Measurements from ENCODE around the gene PDXDC1. TPM values are rescaled to one million over a fixed set of nuclear protein-coding genes. Genes with fewer than 3 reads are reported as not detected.
"Not testable (repeated sequence)": the region's sequence is repeated elsewhere in the genome, so short reads cannot be mapped to it uniquely, and the experiment has no call there.

The PDXDC1 gene
- total RNA-seq, 1 donor from 2014 or later, result 54.5 TPM

DNA sequence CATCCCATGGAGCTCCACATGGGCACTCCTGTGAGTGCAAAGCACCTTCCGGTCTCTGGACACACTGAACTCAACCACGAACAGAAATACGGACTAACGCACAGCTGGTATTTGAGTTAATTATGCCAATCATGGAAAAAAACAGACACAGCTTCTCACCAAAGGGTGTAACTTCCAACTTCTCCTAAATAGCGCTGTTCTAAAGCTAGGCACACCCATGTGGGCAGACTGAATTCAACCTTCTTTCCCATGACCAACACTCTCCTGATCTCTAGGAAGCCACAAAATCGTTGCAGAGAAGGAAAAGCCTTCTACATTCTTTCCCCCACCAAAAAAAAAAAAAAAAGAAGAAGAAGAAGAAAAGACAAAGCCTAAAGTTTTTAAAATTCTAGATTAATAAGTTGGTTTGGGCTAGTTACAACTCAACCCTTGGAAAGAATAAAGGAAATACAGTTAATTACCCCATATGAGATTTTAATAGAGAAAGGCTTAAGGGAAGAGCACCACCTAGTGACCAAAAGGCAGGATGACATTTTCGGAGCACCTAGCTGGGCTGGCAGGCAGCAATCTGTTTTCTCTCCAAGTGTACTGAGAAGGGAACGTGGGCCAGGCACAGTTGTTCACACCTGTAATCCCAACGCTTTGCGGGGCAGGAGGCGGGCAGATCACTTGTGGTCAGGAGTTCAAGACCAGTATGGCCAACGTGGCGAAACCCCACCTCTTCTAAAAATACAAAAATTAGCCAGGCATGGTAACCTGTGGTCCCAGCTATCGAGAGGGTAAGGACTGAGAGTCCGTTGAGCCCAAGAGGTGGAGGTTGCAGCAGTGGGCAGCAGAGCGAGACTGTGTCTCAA lies 97.3 kb downstream of the PDXDC1 start:
- ATAC-seq, result peak; percentile 74

DNA sequence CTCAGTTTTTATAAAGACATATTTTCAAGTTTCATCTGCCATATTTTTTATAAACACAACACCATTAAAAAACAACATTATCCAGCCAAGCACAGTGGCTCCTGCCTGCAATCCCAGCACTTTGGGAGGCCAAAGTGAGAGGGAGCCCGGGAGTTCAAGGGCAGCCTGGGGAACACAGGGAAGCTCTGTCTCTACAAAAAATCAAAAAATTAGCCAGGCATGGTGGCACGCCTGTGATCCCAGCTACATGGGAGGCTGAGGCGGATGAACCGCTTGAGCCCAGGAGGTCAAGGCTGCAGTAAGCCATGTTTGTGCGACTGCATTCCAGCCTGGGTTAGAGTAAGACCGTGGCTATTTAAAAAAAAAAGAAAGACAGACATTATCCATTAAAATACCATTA lies 98.3 kb downstream of the PDXDC1 start:
- no peak for ATAC-seq

DNA sequence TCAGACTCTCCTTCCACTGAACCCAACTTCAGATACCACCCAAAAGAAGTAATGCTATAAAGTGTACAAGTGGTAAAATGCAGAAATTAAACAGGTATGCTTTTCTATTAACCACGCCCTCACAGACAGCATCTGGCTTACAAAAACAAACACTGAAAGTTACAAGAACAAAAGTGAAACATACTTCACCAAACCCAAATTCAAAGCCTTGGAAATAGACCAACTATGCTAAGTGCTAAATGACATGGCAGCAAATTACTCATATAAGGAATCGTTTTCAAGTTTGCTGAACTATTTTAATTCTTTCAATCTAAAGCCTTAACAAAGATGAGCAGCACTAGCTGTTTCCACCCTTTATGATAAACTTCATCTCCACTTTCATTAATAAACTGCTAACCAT lies 101.3 kb downstream of the PDXDC1 start:
- not testable (repeated sequence) for ATAC-seq

DNA sequence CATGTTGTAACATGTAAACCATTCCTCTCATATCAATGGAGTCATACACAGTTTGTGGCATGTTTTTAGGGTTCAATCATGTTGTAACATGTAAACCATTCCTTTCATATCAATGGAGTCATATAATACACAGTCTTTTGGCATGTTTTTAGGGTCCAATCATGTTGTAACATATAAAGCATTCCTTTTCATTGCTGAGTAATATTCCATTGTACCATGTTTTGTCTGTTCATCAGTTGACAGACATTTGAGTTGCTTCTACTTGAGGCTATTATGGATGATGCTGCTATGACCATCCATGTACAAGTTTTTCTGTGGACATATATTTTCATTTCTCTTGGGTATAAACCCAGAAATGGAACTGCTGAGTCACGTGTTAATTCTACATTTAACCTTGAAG lies 106.1 kb downstream of the PDXDC1 start:
- not testable (repeated sequence) for ATAC-seq

DNA sequence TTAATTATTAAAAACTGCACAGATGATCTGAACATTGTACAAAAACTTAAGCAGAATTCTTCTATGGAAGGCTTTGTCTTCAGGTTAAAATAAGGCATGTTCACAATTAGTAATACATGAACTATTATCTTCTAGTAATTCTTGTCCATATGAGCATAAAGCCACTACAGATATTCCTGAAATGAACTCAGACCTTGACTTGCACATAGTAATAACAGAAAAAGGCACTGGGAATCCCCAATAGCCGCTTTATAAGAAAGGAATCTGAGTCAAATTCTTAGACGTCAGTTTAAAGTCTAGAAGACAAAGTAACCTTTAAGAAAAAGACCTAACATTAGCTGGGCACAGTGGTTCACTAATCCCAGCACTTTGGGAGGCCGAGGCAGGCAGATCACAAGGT lies 108.0 kb downstream of the PDXDC1 start:
- not testable (repeated sequence) for ATAC-seq

DNA sequence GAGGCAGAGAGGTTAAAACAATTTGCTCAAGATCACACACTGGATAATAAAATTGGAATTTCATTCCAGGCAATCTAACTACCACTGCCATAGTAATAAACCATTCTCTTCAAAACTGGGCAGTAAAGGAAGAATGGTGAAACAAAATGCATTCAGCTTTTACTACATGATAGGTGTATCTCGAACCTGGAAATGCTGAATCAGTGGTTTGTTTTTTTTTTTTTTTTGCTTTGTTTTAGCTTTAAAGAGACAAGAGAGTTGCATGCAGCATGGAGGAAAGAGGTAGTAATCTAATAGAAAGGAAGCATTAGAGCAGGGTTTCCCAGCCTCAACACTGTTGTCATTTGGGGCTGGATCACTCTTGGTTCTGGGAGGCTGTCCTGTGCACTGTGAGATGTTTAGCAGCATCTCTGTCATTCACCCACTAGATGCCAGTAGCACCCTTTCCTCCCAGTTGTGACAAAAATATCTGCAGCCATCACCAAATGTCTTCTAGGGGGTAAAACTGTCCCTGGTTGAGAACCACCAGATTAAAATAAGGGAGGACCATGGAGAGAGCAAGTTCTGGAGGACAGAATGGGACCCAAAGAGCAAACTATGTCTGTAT lies 115.9 kb downstream of the PDXDC1 start:
- not testable (repeated sequence) for ATAC-seq

DNA sequence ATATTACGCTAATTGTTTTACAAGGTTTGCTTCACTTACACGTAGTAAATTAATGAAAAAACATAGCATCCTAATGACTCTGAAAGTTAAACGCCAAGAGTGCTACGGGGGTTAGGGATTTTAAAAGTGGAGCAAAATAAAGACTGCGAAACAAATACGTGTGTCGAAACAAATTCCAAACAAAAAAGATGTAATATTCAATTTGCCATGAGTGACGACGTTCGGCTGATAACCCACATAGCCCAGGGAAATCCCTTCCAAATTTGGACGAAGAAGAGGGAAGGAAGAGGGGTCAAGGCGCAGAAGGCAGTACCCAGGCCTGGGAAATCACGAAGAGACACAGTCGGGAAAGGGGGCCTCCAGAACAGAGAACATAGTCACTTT lies 118.7 kb downstream of the PDXDC1 start:
- ATAC-seq, result not testable (repeated sequence)

DNA sequence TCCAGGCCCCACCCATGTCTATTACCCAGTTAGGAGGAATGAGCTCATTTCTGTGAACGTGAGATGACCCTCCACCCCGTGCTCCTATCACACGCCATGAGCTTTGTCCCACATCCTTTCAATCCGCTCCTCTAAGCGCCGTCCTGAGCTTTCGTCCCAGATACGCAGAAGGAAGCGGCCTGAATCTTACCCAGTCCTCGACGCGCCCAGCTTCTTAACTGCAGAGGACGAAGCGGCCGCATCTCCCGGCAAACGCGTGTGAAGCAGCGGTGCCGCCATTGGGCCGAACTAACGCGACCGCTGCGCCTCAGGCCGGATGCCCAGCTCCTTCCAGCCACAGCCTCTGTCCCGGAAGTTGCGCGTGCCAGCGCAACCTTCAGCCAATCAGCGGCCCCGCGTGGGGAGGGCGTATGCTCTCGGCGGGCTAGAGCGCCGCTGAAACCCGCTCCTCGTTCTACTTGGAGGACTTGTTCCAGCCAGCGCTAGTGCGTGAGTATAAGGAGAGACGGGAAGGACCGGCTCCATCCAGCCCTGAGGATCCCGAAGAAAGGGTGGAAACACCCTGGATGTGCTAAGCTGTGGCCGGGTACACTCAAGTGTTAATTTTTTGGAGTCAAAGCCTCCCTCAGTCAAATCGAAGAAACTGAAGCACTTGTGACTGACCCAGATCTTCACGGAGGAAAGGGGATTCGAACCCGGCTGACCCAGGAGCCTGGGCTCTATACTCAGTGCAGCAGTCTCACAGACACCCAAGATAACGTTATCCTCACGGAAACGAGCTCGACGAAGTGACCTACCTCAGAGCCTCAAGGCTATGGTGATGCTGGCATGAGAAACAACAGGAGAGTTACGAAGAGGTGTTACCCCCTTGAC lies 119.4 kb downstream of the PDXDC1 start, which contains the start of gene RRN3:
TSS of gene RRN3 (minus strand) at position 318 of the 873 bp plus-strand sequence. CDS start at position 279, 39 bp downstream.
- ATAC-seq, result peak; percentile 100

DNA sequence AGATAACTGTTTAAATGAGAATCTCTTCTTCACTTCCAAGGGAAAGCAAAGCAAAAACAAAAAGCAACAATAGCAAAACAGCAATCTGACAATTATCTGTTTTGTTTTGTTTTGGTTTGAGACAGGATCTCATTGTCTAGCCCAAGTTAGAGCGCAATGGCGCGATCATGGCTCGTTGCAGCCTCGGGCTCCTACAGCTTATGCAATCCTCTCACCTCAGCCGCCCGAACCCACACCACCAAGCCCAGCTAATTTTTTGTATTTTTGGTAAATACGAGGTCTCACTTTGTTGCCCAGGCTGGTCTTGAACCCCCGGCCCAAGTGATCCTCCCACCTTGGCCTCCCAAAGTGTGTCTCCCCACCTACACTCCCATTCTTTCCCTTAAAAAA lies 121.8 kb downstream of the PDXDC1 start:
- ATAC-seq, result not testable (repeated sequence)

DNA sequence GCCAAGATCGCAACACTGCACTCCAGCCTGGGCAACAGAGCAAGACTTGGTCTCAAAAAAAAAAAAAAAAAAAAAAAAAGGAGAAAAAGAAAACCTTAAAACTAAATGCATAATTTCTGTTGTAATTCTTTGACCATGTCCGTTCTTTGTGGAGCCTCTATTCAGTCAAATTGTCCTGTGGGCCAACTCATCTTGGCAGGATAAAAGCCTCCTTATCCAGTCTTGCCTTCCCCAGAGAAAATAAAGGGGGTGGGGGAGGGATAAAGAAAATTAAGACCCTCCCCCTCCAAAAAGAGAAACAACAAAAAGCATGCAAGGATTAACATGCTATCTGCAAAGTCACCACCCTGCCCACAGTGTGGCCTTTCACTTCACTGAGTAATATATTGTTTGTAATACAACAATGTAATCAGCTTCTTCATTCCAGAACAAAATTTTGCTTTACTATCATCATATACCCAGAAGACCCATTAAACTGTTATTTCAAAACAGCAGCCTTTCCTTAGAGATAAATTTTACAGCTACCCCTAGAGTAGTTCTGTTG lies 124.6 kb downstream of the PDXDC1 start:
- not testable (repeated sequence) for ATAC-seq

DNA sequence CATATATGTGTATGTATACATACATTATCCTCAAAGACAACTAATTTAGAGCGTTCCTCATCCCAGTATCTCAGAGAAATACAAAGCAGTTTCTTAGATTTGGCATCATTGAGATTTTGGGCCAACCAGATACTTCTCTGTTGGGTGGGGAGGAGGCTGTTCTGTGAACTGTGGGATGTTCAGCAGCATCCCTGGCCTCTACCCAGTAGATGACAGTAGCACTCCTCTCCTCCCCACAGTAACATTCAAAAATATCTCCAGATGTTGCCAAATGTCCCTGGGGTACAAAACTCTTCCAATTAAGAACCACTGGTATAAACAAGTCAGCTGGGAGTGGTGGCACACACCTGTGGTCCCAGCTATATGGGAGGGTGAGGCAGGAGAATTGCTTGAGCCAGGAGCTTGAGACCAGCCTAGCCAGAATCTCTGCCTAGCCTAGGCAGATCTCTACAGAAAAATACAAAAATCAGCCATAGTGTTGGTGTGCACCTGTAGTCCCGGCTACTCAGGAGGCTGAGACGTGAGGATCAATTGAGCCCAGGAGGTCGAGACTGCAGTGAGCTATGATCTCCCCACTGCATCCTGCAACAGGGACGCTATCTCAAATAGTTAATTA lies 125.7 kb downstream of the PDXDC1 start:
- not testable (repeated sequence) for ATAC-seq

DNA sequence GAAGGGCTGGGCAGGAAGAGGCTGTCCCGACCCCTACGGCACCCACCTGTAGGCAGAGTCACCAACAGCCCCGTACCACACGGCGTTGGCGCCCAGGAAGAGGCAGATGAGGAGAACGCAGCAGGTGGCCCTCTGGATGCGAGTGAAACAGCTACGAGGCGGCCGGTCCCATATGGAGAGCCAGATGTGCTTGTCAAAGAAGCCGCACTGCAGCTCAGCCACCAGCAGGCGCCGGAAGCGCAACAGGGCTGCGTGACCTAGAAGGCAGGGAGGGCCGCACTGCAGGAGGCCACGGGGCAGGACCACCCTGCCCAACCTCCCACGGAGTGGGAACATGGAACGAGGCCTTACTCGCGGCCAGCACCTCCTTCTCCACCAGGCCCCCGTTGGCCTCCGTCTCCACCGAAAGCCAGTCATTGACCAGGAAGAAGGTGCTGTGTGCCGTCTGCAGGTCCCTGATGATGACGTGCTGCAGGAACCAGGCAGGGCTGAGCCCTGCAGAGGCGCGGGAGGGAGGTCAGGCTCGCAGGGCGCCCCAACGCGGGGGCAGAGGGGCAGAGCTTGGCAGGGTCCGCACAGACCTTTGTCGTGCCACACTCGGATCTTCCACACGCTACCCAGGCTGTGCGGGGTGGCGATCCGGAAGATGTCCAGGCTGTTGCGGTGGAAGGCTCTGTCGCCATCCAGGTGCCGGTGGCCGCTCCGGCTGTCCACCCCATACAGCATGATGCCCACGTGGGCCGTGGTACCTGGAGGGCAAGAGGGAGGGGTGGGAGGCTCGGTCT lies 153.0 kb downstream of the PDXDC1 start:
- ATAC-seq, result not testable (repeated sequence)

DNA sequence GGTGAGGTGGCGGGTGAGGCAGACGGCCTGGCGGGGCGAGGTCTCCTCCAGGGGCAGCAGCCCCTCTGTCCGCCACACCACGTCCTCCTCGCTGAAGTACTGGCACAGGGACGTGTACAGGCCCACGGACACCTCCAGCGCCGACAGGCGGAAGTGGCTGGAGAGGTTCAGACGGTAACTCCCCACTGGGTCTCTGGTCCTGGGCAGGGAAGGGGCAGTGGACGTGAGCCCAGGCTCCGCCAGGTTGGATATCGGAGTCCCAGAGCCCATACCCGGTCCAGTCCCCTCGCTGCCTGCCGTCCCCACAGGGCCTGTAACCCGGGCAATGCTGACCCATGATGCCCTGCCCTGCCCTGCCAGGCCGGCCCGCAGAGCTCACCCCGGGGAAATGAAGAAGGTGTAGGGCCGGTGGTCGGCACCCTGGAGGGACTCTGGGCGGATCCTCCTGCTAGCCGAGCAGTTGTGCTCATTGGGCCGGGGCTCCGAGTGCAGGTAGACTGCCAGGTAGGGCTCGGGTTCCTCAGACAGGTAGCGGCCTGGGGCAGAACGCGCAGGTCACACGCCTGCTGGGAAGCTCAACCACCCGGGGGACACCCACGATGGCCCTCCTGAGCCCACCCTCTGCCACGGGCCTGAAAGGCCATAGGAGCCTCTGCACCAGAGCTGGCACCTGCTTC lies 155.6 kb downstream of the PDXDC1 start:
- ATAC-seq, result not testable (repeated sequence)

DNA sequence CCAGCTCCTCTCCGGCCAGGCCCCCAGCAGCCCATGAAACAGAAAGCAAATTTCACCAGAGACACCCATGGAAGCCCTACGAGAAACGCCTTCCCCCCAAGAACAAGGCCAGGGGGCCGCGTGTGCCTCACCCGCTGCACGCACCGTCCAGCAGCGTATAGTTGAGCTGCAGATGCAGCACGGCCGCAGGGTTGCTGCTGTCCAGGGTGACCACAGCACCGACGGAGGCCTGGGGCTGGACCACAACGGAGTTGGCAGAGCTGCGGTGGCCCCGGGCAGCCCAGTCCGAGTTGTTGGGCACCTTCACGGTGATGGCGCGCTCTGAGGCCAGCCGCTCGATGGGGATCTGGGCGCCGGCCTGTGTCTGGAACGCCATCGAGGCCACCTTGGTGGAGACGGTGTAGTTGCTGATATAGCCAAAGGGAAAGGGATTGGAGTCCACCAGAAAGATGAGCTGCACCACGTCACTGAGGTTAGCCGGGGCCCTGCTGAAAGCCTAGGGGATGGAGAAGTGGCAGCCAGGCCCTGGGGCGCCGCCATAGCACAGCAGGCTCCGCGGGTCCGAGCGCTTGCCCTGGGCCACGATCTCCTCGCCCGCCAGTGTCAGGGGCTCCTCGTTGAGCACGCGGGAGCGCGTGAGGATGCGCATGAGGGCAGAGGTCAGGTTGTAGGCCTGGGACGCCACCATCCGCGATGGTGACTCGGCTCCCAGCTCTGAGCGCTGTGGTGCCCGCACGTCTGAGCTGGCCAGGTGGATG lies 156.3 kb downstream of the PDXDC1 start:
- not testable (repeated sequence) for ATAC-seq

DNA sequence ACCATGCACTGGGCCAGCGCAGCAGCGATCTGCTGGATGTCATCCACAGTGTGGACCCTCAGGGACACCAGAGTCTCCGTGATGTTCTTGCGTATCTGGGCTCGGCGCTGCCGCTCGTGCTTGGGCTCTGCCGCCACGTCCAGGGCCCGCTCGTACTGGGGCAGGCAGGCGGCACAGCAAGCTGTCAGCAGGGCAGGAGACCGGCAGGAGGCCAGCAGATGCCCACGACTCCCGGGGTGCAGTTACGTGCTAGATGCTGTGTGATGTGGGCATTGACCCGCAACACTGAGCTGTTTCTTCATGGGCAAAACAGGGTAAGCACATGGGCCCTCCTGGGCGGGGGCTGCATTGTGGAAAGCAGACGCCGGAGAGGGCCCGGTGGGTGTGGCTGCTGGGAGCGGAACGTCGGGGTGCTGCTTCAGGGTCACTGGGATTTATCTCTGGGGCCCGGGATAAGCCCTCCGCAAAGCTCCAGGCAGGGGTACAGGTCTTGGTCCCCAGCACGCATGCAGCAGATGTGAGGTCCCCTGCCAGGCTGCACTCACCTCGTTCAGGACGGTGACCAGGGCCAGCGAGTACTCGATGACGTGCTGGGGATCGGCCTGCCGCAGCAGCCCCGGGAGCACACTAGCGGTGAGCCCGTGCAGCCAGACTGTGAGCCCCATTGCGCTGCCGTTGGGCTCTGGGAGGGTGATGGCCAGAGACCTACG lies 158.0 kb downstream of the PDXDC1 start:
- ATAC-seq, result not testable (repeated sequence)

DNA sequence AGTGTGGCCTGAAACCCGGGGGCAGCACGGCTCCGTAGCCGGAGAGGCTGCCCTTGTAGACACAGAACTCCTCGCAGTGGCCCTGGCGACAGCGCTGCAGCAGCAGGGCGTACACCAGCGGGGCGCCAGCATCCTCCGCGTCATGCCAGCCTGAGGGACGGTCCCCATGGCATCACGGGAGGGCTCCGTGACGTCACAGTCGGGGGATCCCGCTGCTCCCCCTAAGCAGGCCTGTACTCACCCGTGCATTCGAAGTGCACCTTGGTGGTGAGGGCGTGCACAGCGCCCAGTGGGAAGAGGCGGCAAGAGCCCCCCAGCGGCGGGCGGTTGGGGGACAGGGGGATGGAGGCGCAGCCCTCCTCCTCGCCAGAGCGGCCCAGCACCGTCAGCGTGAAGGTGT lies 158.7 kb downstream of the PDXDC1 start:
- ATAC-seq, result not testable (repeated sequence)

DNA sequence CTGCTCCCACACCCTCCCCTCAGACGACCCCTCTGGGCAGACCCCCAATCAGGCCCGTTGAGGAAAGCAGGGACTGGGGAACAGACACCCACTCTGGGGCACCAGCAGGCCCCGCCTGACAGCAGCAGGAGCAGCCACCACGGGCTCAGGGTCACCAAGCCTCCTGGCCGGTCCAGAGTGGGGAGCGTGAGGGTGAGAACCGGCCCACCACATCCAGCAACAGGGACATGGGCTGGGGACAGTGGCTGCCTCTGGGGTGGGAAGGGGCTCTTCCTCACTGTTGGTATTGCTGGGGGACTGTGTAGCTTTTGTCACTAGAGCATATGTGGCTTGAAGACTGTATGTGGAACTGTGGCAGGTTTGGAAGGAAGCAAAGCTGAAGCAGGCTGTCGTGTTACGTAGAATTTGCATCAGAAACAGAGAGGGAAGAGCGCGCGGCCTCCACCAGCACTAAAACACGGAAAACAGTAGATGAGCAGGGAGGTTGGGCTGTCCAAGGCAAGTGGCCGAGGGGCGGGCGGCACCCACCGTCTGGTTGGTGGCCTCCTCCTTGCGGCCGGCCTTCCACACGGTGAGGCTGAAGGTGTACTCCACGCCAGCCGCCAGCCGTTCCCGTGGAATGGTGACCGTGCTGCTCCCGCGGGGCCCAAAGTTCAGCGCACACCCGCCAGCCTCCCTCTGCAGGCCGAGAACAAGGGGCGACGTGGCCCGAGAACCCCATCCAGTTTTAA lies 160.1 kb downstream of the PDXDC1 start:
- ATAC-seq, result peak; percentile 47

Measured in esophagus mucosa (tissue), 1 donor.